Heart left ventricle (tissue), 13 donors: ENCODE data around the gene UBE2C.

Experiments used
- POLR2A ChIP-seq, 2 donors: fragments of 450-650 bp; IDR thresholded peaks; one replicate each; pipeline ENCODE4 v1.6.1; 2017; ENCODE audit warnings: antibody characterized with exemption in 2 of 2, mild to moderate bottlenecking in 2 of 2, moderate library complexity in 2 of 2
- TF ChIP-seq, protein P1 (sequence below), 12 donors: fragments of 200-600 bp; sonication (generic) in 4 of 12; IDR thresholded peaks; one replicate each; pipeline versions ENCODE4 v1.5.0 to v1.8.0; 2018 to 2022; ENCODE audit warnings: antibody characterized with exemption in 12 of 12, mild to moderate bottlenecking in 5 of 12
- donor health status: ischemic (EF 13 %, LVEDD 7.1; RV severe dilation, severe dysfunction).
- donor health status: DM: no; HTN: yes; CAD: no.
- donor health status: DM: no; HTN: no; CAD: no.
- donor health status: ischemic (EF 25% LVEDD 6.9; RV normal size, moderate dysfunction).
- donor health status: ischemic (EF 25% LVEDD 5.7; RV mildly dilated, moderate dysfunction).
- donor health status: ischemic (EF 35%, LVEDD 5.7; RV mildly dilated, moderate dysfunction).
- donor health status: nonischemic (EF 11% LVEDD 7.7; RV severe dilation, severe dysfunction).
- donor health status: DM: yes; HTN: yes; CAD: no.
- donor health status: PGD.
- donor health status: ischemic (EF 29% LVEDD 5.4; RV normal size, mild dysfunction).
- donor health status: nonischemic (EF 23%, LVEDD 6.1; RV moderate dilation, normal function).

DNA sequence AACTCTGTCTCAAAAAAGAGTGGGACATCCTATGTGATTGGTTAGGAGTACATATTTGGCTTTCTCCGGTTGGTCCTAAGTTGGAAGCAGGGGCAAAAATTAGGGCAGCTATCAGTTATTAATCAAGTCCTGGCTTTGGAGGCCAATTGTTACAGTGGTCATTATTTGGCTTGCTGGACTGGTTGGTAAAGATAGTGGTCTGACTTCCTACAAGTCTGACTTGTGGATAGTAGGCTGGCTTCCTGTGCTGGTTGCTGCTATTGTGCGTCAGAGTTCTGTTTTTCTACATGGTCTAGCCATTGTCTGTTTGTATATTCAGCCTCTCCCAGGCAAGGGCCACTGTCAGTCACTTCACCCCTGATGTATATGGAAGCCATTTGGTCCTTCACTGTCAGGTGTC, 37.8 kb downstream of the UBE2C start:
- no peak for TF ChIP-seq POLR2A (IDR thresholded peaks at IDR 0.05)
- TF ChIP-seq, protein P1, sequence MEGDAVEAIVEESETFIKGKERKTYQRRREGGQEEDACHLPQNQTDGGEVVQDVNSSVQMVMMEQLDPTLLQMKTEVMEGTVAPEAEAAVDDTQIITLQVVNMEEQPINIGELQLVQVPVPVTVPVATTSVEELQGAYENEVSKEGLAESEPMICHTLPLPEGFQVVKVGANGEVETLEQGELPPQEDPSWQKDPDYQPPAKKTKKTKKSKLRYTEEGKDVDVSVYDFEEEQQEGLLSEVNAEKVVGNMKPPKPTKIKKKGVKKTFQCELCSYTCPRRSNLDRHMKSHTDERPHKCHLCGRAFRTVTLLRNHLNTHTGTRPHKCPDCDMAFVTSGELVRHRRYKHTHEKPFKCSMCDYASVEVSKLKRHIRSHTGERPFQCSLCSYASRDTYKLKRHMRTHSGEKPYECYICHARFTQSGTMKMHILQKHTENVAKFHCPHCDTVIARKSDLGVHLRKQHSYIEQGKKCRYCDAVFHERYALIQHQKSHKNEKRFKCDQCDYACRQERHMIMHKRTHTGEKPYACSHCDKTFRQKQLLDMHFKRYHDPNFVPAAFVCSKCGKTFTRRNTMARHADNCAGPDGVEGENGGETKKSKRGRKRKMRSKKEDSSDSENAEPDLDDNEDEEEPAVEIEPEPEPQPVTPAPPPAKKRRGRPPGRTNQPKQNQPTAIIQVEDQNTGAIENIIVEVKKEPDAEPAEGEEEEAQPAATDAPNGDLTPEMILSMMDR (IDR thresholded peaks at IDR 0.05): no peak
